B cell (primary cell): ENCODE measurements around the gene DENND4B.

Experiments
- EZH2 ChIP-seq: IDR thresholded peaks from 2 replicates; pipeline ENCODE4 v1.6.1; 2012; ENCODE audit warnings: borderline replicate concordance, low read depth, mild to moderate bottlenecking, moderate library complexity, low read length; ENCODE audit not compliant: insufficient read depth, poor library complexity, severe bottlenecking
- TF ChIP-seq, protein P1 (sequence below): fragments of 200-600 bp; IDR thresholded peaks from one replicate; pipeline ENCODE4 v1.8.0; 2022; ENCODE audit warnings: antibody characterized with exemption, mild to moderate bottlenecking

DNA sequence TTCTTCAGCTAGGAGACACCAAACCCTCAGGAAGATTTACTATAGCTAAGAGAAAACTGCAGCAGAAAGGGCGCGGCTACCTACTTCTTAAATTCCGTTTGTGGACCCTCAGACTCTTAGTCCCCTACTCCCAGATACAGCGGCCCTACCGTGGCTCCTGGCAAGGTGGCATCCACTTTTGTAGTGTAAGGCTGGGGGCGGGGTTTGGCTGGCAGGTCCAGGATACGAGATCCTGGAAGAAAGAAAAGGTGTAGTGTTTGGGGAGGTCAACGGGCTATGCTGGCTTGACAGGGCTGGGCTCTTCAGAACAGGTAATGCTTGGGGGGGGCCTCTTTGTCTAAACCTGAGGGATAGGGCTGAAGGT lies 21.5 kb upstream of the DENND4B start:
- TF ChIP-seq, protein P1, sequence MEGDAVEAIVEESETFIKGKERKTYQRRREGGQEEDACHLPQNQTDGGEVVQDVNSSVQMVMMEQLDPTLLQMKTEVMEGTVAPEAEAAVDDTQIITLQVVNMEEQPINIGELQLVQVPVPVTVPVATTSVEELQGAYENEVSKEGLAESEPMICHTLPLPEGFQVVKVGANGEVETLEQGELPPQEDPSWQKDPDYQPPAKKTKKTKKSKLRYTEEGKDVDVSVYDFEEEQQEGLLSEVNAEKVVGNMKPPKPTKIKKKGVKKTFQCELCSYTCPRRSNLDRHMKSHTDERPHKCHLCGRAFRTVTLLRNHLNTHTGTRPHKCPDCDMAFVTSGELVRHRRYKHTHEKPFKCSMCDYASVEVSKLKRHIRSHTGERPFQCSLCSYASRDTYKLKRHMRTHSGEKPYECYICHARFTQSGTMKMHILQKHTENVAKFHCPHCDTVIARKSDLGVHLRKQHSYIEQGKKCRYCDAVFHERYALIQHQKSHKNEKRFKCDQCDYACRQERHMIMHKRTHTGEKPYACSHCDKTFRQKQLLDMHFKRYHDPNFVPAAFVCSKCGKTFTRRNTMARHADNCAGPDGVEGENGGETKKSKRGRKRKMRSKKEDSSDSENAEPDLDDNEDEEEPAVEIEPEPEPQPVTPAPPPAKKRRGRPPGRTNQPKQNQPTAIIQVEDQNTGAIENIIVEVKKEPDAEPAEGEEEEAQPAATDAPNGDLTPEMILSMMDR: no peak
- no peak for TF ChIP-seq EZH2
